Subcutaneous adipose tissue (tissue), 4 donors: Measurements from ENCODE around the gene AURKB. TPM values are rescaled to one million over a fixed set of nuclear protein-coding genes. Genes with fewer than 3 reads are reported as not detected.

Source experiments
- CTCF ChIP-seq: fragments of 450-650 bp; IDR thresholded peaks from one replicate; pipeline ENCODE4 v1.5.1; 2016; ENCODE audit warnings: low read depth, mild to moderate bottlenecking, control low read depth, antibody characterized with exemption, moderate library complexity
- total RNA-seq, 4 donors: library from RNA; depleted of rRNA; stranded (reverse); fragments of >200 nt; gene quantifications; one replicate each; pipeline ENCODE4 v1.1.0, GENCODE V29; 2016

The AURKB gene
- total RNA-seq, 4 donors from 2014 or later = 1.3 to 3.4 (median 2.2) TPM; not detected in 1

GRCh38 chr17:8189041-8189710 lies 21.2 kb downstream of the AURKB start:
- no peak for TF ChIP-seq CTCF

- no peak for TF ChIP-seq CTCF
Measured at GRCh38 chr17:8188263-8188839, 22.0 kb downstream of the AURKB start.

GRCh38 chr17:8187517-8188262 lies 22.7 kb downstream of the AURKB start:
- TF ChIP-seq CTCF = no peak

- no peak for TF ChIP-seq CTCF
Measured at GRCh38 chr17:8186787-8187516, 23.4 kb downstream of the AURKB start.

- no peak for TF ChIP-seq CTCF
Measured at GRCh38 chr17:8186446-8186786, 24.0 kb downstream of the AURKB start.

- no peak for TF ChIP-seq CTCF
Measured at GRCh38 chr17:8185582-8186445, 24.6 kb downstream of the AURKB start.
